Measurements from ENCODE around the gene GALP.

DNA sequence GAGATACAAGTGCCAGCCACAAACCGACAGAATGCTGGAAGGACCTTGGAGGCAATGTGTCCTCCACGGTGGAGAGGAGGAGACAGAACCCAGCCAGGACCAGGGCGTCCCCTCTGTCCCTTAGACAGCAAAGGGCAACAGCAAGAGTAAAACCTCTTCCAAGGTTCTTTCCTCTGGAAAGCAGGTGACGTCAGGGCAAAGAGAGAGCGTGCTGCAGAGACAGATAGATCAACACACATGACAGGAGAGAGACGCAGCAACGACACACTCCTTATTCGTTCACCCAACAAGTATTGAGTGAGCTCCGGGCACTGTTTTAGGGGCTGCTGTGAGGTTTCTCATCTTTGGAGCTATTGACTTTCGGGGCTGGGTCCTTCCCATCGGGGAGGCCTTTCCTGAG, 1.3 kb upstream of the GALP start:
- TF ChIP-seq, protein P1, sequence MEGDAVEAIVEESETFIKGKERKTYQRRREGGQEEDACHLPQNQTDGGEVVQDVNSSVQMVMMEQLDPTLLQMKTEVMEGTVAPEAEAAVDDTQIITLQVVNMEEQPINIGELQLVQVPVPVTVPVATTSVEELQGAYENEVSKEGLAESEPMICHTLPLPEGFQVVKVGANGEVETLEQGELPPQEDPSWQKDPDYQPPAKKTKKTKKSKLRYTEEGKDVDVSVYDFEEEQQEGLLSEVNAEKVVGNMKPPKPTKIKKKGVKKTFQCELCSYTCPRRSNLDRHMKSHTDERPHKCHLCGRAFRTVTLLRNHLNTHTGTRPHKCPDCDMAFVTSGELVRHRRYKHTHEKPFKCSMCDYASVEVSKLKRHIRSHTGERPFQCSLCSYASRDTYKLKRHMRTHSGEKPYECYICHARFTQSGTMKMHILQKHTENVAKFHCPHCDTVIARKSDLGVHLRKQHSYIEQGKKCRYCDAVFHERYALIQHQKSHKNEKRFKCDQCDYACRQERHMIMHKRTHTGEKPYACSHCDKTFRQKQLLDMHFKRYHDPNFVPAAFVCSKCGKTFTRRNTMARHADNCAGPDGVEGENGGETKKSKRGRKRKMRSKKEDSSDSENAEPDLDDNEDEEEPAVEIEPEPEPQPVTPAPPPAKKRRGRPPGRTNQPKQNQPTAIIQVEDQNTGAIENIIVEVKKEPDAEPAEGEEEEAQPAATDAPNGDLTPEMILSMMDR (conservative IDR thresholded peaks at IDR 0.05) = no peak
- no peak for TF ChIP-seq EZH2 (IDR thresholded peaks at IDR 0.05; ENCODE audit: low read depth)

Data from PC-9 (cell line).